ENCODE data around the gene KLHL6.

GRCh38 chr3:183488343-183488742 is 67.2 kb downstream of the KLHL6 start:
- TF ChIP-seq, protein P1, sequence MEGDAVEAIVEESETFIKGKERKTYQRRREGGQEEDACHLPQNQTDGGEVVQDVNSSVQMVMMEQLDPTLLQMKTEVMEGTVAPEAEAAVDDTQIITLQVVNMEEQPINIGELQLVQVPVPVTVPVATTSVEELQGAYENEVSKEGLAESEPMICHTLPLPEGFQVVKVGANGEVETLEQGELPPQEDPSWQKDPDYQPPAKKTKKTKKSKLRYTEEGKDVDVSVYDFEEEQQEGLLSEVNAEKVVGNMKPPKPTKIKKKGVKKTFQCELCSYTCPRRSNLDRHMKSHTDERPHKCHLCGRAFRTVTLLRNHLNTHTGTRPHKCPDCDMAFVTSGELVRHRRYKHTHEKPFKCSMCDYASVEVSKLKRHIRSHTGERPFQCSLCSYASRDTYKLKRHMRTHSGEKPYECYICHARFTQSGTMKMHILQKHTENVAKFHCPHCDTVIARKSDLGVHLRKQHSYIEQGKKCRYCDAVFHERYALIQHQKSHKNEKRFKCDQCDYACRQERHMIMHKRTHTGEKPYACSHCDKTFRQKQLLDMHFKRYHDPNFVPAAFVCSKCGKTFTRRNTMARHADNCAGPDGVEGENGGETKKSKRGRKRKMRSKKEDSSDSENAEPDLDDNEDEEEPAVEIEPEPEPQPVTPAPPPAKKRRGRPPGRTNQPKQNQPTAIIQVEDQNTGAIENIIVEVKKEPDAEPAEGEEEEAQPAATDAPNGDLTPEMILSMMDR (IDR thresholded peaks at IDR 0.05), result no peak
- TF ChIP-seq EP300 (IDR thresholded peaks at IDR 0.05) (no peak), POLR2AphosphoS5 (IDR thresholded peaks at IDR 0.05) (no peak)

All from stomach (tissue), 4 donors.